Loucy (cell line): Measurements from ENCODE around the gene SLC6A19.

Experiments
- H2AFZ ChIP-seq: fragments of 200-600 bp; sonication (generic); 2 replicates; pipeline ENCODE4 v1.6.0; 2016; ENCODE audit warnings: antibody characterized with exemption, mild to moderate bottlenecking, low read length, moderate library complexity
- H3F3A ChIP-seq: fragments of 200-600 bp; 2 replicates; pipeline ENCODE4 v1.6.0; 2016; ENCODE audit warnings: antibody characterized with exemption, low read depth, mild to moderate bottlenecking
- H3K27me3 ChIP-seq: fragments of 200-600 bp; sonication (generic); 2 replicates; pipeline ENCODE4 v1.6.1; 2014; ENCODE audit warnings: low read length, mild to moderate bottlenecking; ENCODE audit not compliant: insufficient read depth, poor library complexity, severe bottlenecking
- H3K36me3 ChIP-seq: fragments of 200-600 bp; sonication (generic); 2 replicates; pipeline ENCODE4 v1.6.1; 2016; ENCODE audit warnings: low read length; ENCODE audit not compliant: insufficient read depth
- H3K4me1 ChIP-seq: fragments of 200-600 bp; sonication (generic); 2 replicates; pipeline ENCODE4 v1.5.1; 2014; ENCODE audit warnings: low read length, mild to moderate bottlenecking; ENCODE audit not compliant: insufficient read depth, poor library complexity, severe bottlenecking
- H3K4me2 ChIP-seq: fragments of 200-600 bp; sonication (generic); 2 replicates; pipeline ENCODE4 v1.6.0; 2014; ENCODE audit warnings: antibody characterized with exemption, low read length, low read depth, mild to moderate bottlenecking; ENCODE audit not compliant: poor library complexity, severe bottlenecking
- H3K4me3 ChIP-seq: fragments of 200-600 bp; sonication (generic); 2 replicates; pipeline ENCODE4 v1.5.1; 2014; ENCODE audit warnings: low read length, mild to moderate bottlenecking, mixed read lengths; ENCODE audit not compliant: poor library complexity, severe bottlenecking
- H3K79me2 ChIP-seq: fragments of 200-600 bp; sonication (generic); 2 replicates; pipeline ENCODE4 v1.6.1; 2014; ENCODE audit warnings: low read length; ENCODE audit not compliant: insufficient read depth
- H3K9ac ChIP-seq: fragments of 200-600 bp; sonication (generic); 2 replicates; pipeline ENCODE4 v1.6.0; 2014; ENCODE audit warnings: mild to moderate bottlenecking, low read depth, low read length, moderate library complexity; ENCODE audit not compliant: poor library complexity, severe bottlenecking
- H3K9me2 ChIP-seq: fragments of 200-600 bp; sonication (generic); replicated peaks from 2 replicates; pipeline ENCODE4 v1.6.1; 2016; ENCODE audit warnings: low read depth, low read length, mixed read lengths
- H3K9me3 ChIP-seq: fragments of 200-600 bp; sonication (generic); 2 replicates; pipeline ENCODE4 v1.6.1; 2014; ENCODE audit warnings: mild to moderate bottlenecking, antibody characterized with exemption, low read length, low read depth; ENCODE audit not compliant: insufficient read depth
- H4K20me1 ChIP-seq: fragments of 200-600 bp; sonication (generic); 2 replicates; pipeline ENCODE4 v1.6.0; 2014; ENCODE audit warnings: antibody characterized with exemption, low read length, mild to moderate bottlenecking; ENCODE audit not compliant: insufficient read depth, poor library complexity, severe bottlenecking
- CTCF ChIP-seq: fragments of 200-600 bp; sonication (generic); conservative IDR thresholded peaks from 2 replicates; pipeline ENCODE4 v1.5.1; 2014; ENCODE audit warnings: mild to moderate bottlenecking, antibody characterized with exemption, low read length
- EZH2phosphoT487 ChIP-seq: fragments of 200-600 bp; IDR thresholded peaks from 2 replicates; pipeline ENCODE4 v1.6.1; 2018; ENCODE audit warnings: antibody characterized with exemption, mild to moderate bottlenecking, moderate library complexity, borderline replicate concordance

Gene SLC6A19

GRCh38 chr5:1218351-1219080 is 17.1 kb downstream of the SLC6A19 start:
- TF ChIP-seq EZH2phosphoT487 (no peak), CTCF (no peak)
- Histone ChIP-seq H3K9me3 (no peaks in the 10 kb centered on the region), H3K79me2 (no peaks in the 10 kb centered on the region), H3K4me3 (peak overlapping the region; percentile 17), H3F3A (no peaks in the 10 kb centered on the region), H2AFZ (no peak overlapping the region), H3K36me3 (no peaks in the 10 kb centered on the region), H3K9me2 (no peaks in the 10 kb centered on the region), H3K27me3 (no peaks in the 10 kb centered on the region), H3K9ac (no peak overlapping the region), H3K4me1 (peaks cover 16% of the 10 kb centered on the region), H3K4me2 (peak overlapping the region; percentile 60), H4K20me1 (no peaks in the 10 kb centered on the region)

DNA sequence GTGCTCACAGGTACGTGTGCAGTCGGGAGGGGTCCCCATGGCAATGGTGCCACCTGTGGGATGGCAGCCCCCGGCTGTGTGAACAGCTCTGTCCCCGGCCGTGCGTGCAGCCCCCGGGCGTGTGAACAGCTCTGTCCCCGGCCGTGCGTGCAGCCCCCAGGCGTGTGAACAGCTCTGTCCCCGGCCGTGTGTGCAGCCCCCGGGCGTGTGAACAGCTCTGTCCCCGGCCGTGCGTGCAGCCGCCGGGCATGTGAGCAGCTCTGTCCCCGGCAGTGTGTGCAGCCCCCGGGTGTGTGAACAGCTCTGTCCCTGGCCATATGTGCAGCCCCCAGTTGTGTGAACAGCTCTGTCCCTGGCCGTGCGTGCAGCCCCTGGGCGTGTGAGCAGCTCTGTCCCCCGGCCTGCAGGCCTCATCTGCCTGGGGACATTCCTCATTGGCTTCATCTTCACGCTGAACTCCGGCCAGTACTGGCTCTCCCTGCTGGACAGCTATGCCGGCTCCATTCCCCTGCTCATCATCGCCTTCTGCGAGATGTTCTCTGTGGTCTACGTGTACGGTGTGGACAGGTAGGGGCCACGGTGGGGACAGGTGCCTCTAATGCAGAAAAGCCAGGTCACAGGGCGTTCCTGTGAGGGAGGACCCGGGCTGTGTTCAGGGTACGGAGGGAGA is 17.8 kb downstream of the SLC6A19 start:
- Histone ChIP-seq H3K9me3 (no peaks in the 10 kb centered on the region), H3K27me3 (no peaks in the 10 kb centered on the region)

DNA sequence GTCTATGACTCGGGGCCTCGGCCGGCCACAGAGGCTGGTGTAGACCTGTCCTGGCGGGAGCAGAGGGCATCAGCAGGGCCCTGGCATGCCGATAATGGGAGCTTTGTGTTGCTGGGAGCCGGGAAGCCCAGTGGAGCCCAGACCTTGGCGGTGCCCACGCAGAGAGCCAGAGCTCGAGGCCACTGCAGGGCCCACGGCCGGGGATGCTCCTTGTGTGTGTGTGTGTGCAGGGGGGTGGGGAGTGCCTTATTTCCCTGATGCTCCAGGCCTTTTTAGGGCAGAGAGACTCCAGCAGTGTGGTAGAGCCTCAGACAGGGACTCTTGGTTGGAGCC is 18.3 kb downstream of the SLC6A19 start:
- no peaks in the 10 kb centered on the region for H3K79me2 ChIP-seq
- TF ChIP-seq CTCF (no peak), EZH2phosphoT487 (no peak)

More for the DNA sequence above, 17.8 kb downstream of the SLC6A19 start:
- H3K9me2 ChIP-seq, result no peaks in the 10 kb centered on the region
- no peak overlapping the region for H3K4me2 ChIP-seq
- no peaks in the 10 kb centered on the region for H3F3A ChIP-seq
- no peaks in the 10 kb centered on the region for H4K20me1 ChIP-seq
- H3K79me2 ChIP-seq, result no peaks in the 10 kb centered on the region
- no peak overlapping the region for H3K9ac ChIP-seq
- no peaks in the 10 kb centered on the region for H3K36me3 ChIP-seq
- TF ChIP-seq EZH2phosphoT487, result no peak
- no peak for TF ChIP-seq CTCF
- no peak overlapping the region for H3K4me3 ChIP-seq
- H2AFZ ChIP-seq, result no peak overlapping the region
- peaks cover 16% of the 10 kb centered on the region for H3K4me1 ChIP-seq

More for the DNA sequence above, 18.3 kb downstream of the SLC6A19 start:
- no peaks in the 10 kb centered on the region for H4K20me1 ChIP-seq
- H3K4me2 ChIP-seq, result no peak overlapping the region
- H3K4me1 ChIP-seq, result peaks cover 16% of the 10 kb centered on the region
- H3K9ac ChIP-seq, result no peak overlapping the region
- no peaks in the 10 kb centered on the region for H3F3A ChIP-seq
- H2AFZ ChIP-seq, result no peak overlapping the region
- H3K9me3 ChIP-seq, result no peaks in the 10 kb centered on the region
- no peaks in the 10 kb centered on the region for H3K27me3 ChIP-seq
- H3K36me3 ChIP-seq, result no peaks in the 10 kb centered on the region
- no peaks in the 10 kb centered on the region for H3K9me2 ChIP-seq
- H3K4me3 ChIP-seq, result no peak overlapping the region
